Tibial nerve (tissue), 4 donors: ENCODE results near the gene SPAG9.

Source experiments
- CTCF ChIP-seq, 5 experiments: fragments of 200-600 bp in 3 of 5; fragments of 450-650 bp in 2 of 5; sonication (generic) in 3 of 5; IDR thresholded peaks; one replicate each; pipeline ENCODE4 v1.5.1; 2016 to 2019; ENCODE audit warnings: antibody characterized with exemption in 5 of 5, mild to moderate bottlenecking in 3 of 5, moderate library complexity in 2 of 5
- EP300 ChIP-seq, 2 donors: sonication (generic); formaldehyde crosslinking; IDR thresholded peaks; one replicate each; pipeline ENCODE4 v1.6.1; 2017; ENCODE audit warnings: antibody characterized with exemption in 2 of 2, mild to moderate bottlenecking in 1 of 2
- POLR2A ChIP-seq, 2 donors: fragments of 450-650 bp; IDR thresholded peaks; one replicate each; pipeline ENCODE4 v1.6.1; 2017; ENCODE audit warnings: antibody characterized with exemption in 2 of 2, mild to moderate bottlenecking in 2 of 2, moderate library complexity in 2 of 2

GRCh38 chr17:51133365-51133764 is 12.7 kb upstream of the SPAG9 start:
- TF ChIP-seq CTCF (IDR thresholded peaks at IDR 0.05) (no peak), POLR2A (IDR thresholded peaks at IDR 0.05) (no peak), EP300 (IDR thresholded peaks at IDR 0.05) (no peak)
